Measurements from ENCODE around the gene PSMD12. TPM values are rescaled to one million over a fixed set of nuclear protein-coding genes. Genes with fewer than 3 reads are reported as not detected.

PSMD12 gene
- total and polyA plus RNA-seq, 9 of the 15 experiments (the other 6 are each of a cell fraction or from before 2014, with no cell fraction given), result 36.6 to 150 (median 65.5) TPM

GRCh38 chr17:67366193-67367157 is at the start of gene PSMD12 (continued):
- TF ChIP-seq THRA (IDR thresholded peaks at IDR 0.05), result no peak
- peak; percentile 65; the same call in 1 of the 2 replicates for TF ChIP-seq MTA3 (IDR thresholded peaks at IDR 0.05; ENCODE audit: borderline replicate concordance)
- TF ChIP-seq BHLHE40 (IDR thresholded peaks at IDR 0.05; ENCODE audit: low read length), result no peak
- TF ChIP-seq ZFPM2 (CRISPR knock-in tag; IDR thresholded peaks at IDR 0.05), result no peak
- no peak for TF ChIP-seq RFX1 (IDR thresholded peaks at IDR 0.05)
- TF ChIP-seq XRCC5 (IDR thresholded peaks at IDR 0.05; ENCODE audit: low read depth, low read length), result 0 out of 2 replicates have a peak, but pooled peaks have one; percentile 86
- no peak for TF ChIP-seq ESRRB (CRISPR knock-in tag; IDR thresholded peaks at IDR 0.05; ENCODE audit: borderline replicate concordance)
- TF ChIP-seq NCOA2 (IDR thresholded peaks at IDR 0.05; ENCODE audit: partially characterized antibody in 2 of 2), result peak in 1 of 2 experiments; percentile 96
- TF ChIP-seq ZNF277 (CRISPR knock-in tag; IDR thresholded peaks at IDR 0.05; ENCODE audit: borderline replicate concordance), result no peak
- TF ChIP-seq, protein P1, sequence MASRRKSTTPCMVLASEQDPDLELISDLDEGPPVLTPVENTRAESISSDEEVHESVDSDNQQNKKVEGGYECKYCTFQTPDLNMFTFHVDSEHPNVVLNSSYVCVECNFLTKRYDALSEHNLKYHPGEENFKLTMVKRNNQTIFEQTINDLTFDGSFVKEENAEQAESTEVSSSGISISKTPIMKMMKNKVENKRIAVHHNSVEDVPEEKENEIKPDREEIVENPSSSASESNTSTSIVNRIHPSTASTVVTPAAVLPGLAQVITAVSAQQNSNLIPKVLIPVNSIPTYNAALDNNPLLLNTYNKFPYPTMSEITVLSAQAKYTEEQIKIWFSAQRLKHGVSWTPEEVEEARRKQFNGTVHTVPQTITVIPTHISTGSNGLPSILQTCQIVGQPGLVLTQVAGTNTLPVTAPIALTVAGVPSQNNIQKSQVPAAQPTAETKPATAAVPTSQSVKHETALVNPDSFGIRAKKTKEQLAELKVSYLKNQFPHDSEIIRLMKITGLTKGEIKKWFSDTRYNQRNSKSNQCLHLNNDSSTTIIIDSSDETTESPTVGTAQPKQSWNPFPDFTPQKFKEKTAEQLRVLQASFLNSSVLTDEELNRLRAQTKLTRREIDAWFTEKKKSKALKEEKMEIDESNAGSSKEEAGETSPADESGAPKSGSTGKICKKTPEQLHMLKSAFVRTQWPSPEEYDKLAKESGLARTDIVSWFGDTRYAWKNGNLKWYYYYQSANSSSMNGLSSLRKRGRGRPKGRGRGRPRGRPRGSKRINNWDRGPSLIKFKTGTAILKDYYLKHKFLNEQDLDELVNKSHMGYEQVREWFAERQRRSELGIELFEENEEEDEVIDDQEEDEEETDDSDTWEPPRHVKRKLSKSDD (conservative IDR thresholded peaks at IDR 0.05; ENCODE audit: low read length), result no peak
- TF ChIP-seq, protein P2, sequence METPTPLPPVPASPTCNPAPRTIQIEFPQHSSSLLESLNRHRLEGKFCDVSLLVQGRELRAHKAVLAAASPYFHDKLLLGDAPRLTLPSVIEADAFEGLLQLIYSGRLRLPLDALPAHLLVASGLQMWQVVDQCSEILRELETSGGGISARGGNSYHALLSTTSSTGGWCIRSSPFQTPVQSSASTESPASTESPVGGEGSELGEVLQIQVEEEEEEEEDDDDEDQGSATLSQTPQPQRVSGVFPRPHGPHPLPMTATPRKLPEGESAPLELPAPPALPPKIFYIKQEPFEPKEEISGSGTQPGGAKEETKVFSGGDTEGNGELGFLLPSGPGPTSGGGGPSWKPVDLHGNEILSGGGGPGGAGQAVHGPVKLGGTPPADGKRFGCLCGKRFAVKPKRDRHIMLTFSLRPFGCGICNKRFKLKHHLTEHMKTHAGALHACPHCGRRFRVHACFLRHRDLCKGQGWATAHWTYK (CRISPR knock-in tag; IDR thresholded peaks at IDR 0.05), result peak; percentile 93
- TF ChIP-seq, protein P3, sequence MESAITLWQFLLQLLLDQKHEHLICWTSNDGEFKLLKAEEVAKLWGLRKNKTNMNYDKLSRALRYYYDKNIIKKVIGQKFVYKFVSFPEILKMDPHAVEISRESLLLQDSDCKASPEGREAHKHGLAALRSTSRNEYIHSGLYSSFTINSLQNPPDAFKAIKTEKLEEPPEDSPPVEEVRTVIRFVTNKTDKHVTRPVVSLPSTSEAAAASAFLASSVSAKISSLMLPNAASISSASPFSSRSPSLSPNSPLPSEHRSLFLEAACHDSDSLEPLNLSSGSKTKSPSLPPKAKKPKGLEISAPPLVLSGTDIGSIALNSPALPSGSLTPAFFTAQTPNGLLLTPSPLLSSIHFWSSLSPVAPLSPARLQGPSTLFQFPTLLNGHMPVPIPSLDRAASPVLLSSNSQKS (CRISPR knock-in tag; IDR thresholded peaks at IDR 0.05), result no peak
- peak; percentile 56; the same call in 1 of the 2 replicates for TF ChIP-seq MTA1 (IDR thresholded peaks at IDR 0.05; ENCODE audit: borderline replicate concordance)
- peak; percentile 58 to 91 (median 88) for TF ChIP-seq YY1 (IDR thresholded peaks at IDR 0.05; ENCODE audit: borderline replicate concordance in 1 of 3, control insufficient read depth in 1 of 3, extremely low read depth in 1 of 3, insufficient read depth in 3 of 3, insufficient read length in 1 of 3, insufficient replicate concordance in 2 of 3, low read depth in 1 of 3, low read length in 2 of 3)
- TF ChIP-seq NELFE (IDR thresholded peaks at IDR 0.05; ENCODE audit: insufficient read depth, insufficient read length), result no peak
- 0 out of 2 replicates have a peak, but pooled peaks have one; percentile 68 for TF ChIP-seq ZNF232 (CRISPR knock-in tag; IDR thresholded peaks at IDR 0.05)
- TF ChIP-seq ZNF583 (CRISPR knock-in tag; IDR thresholded peaks at IDR 0.05), result no peak
- no peak; the same call in 1 of the 2 replicates for TF ChIP-seq TCF3 (CRISPR knock-in tag; IDR thresholded peaks at IDR 0.05)

Measured in K562 (cell line).